GM21737 (cell line): ENCODE measurements around the gene COL11A2.

Source experiments
- ATAC-seq: cut with Tn5 transposase; IDR thresholded peaks from one replicate; pipeline ENCODE4 v1.9.1; 2021; ENCODE audit warnings: mild to moderate bottlenecking, moderate library complexity; ENCODE audit not compliant: unreplicated experiment

COL11A2 gene

GRCh38 chr6:33193619-33194018, 1.4 kb upstream of the COL11A2 start:
- no peak for ATAC-seq

DNA sequence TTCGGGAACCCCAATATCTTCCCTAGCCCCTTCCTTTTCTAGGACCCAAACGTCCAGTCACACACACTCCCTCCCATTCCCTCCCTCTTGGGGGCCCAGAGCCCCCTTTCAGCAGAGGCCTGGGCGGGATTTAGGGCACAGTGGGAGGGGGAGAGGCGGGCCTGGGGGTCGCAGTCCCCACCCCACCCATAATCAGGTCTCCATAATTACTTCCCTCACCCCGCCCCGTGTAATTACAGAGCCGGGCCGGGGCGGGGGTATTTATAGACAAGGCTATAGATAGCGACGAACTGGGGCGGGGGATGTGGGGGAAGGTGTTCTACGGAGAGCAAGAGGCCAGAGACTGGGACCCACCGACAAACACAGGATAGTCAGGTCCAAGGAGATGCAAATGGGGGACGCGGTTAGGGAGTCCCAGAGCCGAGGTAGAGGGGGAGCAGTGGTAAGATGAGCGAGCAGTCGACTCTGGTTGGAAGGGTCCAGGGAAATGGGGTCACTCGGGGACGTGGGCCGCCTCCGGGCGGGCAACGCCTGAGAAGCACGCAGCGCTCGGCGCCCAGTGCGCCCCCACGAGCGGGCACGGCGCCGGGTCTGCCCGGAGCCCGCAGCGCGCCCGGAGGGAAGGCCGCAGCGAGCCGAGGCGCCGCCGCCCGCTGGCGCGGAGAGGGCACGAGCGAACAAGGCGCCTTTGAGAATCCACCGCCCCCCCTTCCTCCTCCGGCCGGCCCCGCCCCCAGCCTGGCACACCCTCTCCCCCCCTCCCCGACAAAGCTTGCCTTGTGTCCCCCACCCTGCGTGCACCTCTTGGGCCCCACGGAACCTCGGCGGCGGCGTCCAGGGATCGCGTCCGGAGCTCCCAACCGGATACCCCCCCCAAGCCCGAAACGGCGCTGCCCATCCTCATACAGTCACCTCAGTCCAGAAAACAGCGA, 670 bp upstream of the COL11A2 start:
- no peak for ATAC-seq

DNA sequence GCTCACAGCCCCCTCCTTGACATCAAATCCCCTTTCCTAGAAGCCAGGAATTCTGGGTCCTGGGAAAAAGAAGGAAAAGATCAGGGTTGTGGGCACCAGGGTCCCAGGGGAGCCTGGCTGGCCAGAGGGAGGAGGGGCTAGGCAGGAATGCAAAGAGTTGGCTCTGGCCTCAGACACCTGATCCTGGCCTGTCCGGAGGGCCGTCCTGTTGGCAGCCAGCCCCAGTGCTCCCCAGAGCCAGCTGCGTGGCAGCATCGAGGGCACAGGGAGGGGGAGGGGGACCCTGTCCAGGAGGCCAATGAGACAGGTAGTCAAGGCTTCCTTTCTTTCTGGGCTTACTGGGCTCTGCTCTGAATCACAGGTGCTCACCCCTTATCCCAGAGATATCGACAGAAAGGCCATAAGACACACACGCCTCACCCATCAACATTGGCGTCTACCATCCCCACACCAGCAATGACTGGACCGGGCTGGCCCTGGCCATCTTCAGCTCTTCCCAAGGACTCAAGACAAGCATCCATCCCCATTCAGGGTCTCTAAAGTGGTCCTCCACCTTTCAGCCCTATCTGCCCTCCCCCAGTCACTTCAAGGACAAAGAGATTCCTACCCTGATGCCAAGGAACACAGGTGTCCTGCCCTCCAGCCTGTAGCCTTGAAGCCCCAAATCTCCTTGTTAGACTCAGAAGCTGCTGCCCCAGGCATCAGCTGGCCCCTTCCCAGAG, 723 bp downstream of the COL11A2 start:
- ATAC-seq = no peak

DNA sequence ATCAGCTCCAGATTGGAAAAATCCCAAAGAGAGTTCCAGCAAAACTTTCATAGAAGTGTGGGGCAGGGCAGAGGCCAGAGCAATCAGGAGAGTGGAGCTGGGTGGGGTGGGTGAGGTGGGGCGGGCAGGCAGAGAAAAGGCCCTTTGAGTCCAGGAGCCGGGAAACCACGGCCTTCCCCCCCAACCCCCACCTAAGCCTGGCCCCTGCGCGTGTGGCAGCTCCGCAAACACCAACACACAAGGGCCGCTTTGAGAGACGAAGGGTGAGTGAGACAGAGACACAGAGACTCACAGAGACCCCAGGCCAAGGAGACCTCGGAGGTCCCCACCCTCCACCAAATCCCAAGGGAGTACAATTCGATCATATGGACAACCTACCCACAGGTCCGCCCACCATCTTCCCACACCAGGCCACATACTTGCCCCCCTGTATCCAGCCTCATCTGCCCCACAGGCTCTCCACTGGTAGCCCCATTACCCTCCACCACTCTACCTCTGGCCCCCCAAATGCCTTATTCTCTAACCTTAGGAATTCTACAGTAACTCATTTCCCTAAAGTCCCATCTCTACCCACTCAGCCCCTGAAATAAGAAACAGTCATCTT, 1.7 kb downstream of the COL11A2 start:
- no peak for ATAC-seq

GRCh38 chr6:33189625-33190448, 2.4 kb downstream of the COL11A2 start:
- ATAC-seq = no peak

GRCh38 chr6:33189164-33189563, 3.1 kb downstream of the COL11A2 start:
- ATAC-seq = no peak

GRCh38 chr6:33187809-33188208, 4.5 kb downstream of the COL11A2 start:
- ATAC-seq = no peak

DNA sequence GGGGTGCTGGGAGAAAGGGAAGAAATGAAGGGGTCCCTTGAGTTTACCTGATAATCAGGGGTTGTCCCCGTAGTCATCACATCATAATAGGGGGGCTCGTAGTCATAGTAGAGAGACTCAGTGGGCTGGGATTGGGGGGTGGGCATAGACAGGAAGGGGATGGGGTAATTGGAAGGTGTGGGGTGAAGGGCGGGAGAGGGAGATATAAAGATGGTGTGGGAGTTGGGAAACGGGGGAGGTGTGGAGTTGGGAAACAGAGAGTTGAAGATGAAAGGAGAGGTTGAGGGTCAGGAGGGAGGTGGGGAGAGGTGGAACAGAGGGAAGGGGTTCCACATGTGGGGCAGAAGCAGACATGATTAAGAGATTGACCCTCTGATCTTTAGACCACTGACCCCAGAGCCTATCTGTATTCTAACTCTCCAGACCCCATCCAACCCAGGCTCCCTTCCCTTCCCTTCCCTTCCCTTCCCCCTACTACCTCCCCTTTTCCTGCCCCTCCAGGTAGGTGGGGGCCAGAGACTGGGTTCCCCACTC, 6.5 kb downstream of the COL11A2 start:
- ATAC-seq = no peak

- ATAC-seq = no peak
These were observed 7.1 kb downstream of the COL11A2 start for GRCh38 chr6:33185190-33185589.

DNA sequence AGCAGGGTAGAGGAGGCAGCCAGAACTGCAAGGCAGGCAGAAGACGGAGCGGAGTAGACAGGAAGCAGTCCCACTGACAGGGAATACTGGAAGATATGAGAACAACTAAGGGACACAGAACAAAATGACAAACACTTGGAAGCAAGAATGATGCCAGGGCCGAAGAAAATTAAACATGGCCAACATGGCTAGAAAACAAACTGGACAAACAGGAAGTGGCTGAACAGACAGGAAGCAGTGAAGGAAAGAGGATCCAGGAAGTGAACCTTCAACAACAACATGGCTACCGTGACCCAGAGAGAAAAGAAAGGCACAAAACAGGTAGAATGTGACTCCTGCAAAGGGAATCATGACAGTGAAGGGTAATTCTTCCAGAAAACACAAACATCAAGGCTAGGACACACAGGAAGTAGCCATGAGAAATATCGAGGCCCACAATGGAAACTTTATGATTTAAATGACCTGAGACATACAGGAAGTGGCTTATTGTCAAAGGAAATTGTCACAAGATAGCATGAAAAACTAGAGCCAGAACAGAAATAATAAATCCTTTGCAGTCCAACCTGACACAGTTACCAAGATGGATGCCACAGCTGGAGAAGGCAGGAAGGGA, 9.1 kb downstream of the COL11A2 start:
- no peak for ATAC-seq

GRCh38 chr6:33181141-33181540, 11.1 kb downstream of the COL11A2 start:
- ATAC-seq = no peak

DNA sequence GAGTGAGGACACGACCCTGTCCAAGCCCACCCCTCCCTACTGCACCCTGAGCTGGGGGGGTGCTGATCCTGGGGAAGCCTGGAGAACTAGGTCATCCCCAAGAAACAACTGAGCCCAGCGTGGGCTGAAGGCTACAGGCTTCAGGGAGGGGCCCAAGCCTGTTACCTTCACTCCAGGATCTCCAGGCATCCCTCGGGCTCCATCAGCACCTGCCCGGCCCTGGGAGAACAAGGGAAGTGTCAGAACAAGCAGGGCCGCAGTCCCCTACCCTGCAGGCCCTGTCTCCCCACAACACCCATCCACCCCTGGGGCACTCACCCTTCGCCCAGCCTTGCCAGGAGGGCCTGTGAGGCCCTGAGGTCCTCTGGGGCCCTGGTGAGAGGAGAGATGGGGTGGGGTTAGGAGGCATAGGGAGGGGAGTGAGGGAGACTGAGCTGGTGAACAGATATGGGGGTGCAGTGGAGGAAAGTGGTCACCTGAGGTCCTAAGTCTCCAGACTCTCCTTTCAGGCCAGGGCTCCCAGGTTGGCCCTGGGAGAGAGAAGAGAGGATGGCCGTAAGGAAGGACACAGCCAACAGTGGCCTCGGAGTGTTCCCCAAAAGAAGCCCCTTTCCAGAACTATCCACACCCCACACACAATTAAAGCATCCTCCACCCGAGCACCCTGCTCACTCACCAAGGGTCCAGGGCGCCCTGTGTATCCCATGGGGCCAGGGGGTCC, 13.4 kb downstream of the COL11A2 start:
- no peak for ATAC-seq

DNA sequence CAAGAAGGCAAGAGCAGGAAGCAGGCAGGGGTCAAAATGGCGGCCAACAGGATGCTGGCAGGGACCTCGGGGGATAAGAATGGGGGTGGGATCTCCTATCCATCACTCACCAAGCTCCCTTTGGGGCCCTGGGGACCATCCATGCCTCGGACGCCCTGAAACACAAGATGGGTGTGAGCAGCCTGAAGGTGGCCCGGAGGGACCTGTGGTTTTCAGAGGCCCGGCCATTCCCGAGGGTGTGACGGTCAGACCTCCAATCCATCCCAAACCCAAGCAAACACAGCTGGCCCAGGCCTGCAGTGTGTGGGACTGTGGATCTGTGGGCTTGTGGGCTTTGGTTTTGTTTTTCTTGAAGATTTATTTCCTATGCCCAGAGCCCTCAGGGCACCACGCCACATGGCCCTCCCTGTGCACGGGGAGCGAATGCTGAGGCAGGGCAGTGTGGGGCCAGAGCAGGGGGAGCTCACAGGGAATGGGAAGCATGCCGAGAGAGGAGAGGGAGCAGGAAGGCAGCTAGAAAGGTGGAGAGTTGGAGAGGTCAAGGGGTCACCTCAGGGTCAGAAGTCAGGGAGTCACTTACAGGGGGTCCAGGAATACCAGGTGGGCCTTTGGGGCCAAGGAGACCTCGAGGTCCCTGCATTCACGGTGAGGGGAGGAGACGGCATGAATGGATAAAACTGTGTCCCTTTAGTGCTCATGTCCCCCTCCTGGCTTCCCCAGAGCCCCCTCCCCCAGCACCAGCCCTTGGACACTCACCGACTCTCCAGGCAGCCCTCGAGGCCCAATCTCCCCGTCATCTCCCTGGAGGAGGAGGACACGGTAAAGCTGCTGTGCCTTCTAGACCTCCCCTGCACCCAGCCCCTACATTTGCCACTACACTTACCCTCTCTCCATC, 14.5 kb downstream of the COL11A2 start:
- no peak for ATAC-seq

- no peak for ATAC-seq
These were observed 15.4 kb downstream of the COL11A2 start for GRCh38 chr6:33176906-33177305.

GRCh38 chr6:33175436-33176069, 16.7 kb downstream of the COL11A2 start:
- no peak for ATAC-seq

DNA sequence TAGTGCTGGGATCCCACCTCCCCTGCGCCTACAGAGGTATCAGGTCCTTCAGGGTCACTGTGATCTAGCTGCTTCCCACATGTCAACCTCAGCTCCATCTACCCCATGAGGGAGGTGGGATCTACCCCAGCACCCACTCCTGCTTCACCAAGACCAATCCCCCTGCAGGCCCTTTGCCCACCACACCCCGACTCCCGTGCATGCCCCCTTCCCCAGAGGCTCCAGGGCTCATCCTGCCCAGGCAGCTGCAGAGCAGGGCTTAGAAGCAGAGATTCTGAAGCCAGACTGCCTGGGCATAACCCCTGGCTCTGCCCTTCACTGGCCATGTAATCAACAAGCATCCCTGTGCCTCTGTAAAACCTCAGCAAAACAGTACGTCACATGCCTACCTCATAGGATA, 17.5 kb downstream of the COL11A2 start:
- no peak for ATAC-seq

DNA sequence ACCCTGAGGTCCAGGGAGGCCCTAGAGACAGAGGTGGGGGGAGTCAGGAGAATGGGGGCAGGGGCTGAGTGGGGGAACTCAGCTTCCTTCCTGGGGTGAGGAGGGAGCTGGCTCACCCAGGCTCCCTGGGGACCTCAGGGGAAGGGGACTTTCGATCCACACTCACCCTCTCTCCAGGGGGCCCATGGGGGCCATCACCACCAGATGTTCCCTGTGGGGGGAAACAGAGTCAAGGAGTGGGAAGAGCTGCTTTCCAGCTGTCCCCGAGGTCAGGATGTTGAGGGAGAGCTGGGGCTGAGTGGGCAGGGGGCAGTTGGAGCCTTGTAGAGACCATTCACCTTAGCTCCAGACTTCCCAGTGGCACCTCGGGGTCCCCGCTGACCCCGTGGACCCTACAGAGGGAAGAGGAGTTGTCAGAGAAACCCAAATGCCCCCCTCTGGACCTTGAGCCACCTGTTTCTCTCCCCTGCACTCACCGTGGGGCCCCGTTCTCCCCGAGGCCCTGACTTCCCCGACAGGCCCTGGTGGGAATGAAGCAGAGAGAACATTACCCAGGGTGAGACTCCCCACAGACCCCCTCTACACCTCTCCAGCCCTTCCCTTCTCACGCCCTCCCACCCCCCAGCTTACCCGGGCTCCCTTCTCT, 18.6 kb downstream of the COL11A2 start:
- no peak for ATAC-seq
